Osteoblast (primary cell): ENCODE measurements around the gene LY9. TPM values are rescaled to one million over a fixed set of nuclear protein-coding genes. Genes with fewer than 3 reads are reported as not detected.

Source experiments
- DNase-seq: peaks from one replicate; pipeline ENCODE4 v3.0.0; 2011; ENCODE audit warnings: low spot score, mixed read lengths; ENCODE audit not compliant: insufficient read length; ENCODE audit errors: missing footprints
- H2AFZ ChIP-seq: 2 replicates; pipeline ENCODE4 v1.6.0; 2011; ENCODE audit warnings: mild to moderate bottlenecking, low read length
- H3K27ac ChIP-seq: 2 replicates; pipeline ENCODE4 v1.5.1; 2011; ENCODE audit warnings: mild to moderate bottlenecking, low read depth, low read length, moderate library complexity
- H3K27me3 ChIP-seq: 2 replicates; pipeline ENCODE4 v1.6.0; 2012; ENCODE audit warnings: mild to moderate bottlenecking, control low read depth, inconsistent platforms, low read length, moderate library complexity; ENCODE audit not compliant: insufficient read depth
- H3K36me3 ChIP-seq: 2 replicates; pipeline ENCODE4 v1.5.1; 2011; ENCODE audit warnings: mild to moderate bottlenecking, low read length, control low read depth, moderate library complexity; ENCODE audit not compliant: insufficient read depth
- H3K4me1 ChIP-seq: 2 replicates; pipeline ENCODE4 v1.5.1; 2011; ENCODE audit warnings: mild to moderate bottlenecking, low read length, control low read depth, moderate library complexity; ENCODE audit not compliant: insufficient read depth
- H3K4me2 ChIP-seq: 2 replicates; pipeline ENCODE4 v1.6.0; 2011; ENCODE audit warnings: mild to moderate bottlenecking, low read length; ENCODE audit not compliant: insufficient read depth
- H3K4me3 ChIP-seq: fragments of 200-600 bp; sonication (generic); 3 replicates; pipeline ENCODE4 v1.5.1; 2012; ENCODE audit warnings: mild to moderate bottlenecking, low read length, inconsistent platforms; ENCODE audit not compliant: insufficient read depth
- H3K79me2 ChIP-seq: 2 replicates; pipeline ENCODE4 v1.6.0; 2012; ENCODE audit warnings: mild to moderate bottlenecking, low read length, control low read depth, inconsistent platforms; ENCODE audit not compliant: insufficient read depth
- H3K9me3 ChIP-seq: 2 replicates; pipeline ENCODE4 v1.5.1; 2011; ENCODE audit warnings: low read depth, low read length, control low read depth
- H4K20me1 ChIP-seq: 2 replicates; pipeline ENCODE4 v1.6.0; 2012; ENCODE audit warnings: mild to moderate bottlenecking, low read length, control low read depth; ENCODE audit not compliant: insufficient read depth
- total RNA-seq: library from RNA; depleted of rRNA; stranded (reverse); fragments of >200 nt; gene quantifications from 2 replicates; pipeline ENCODE4 v1.2.3, GENCODE V29; 2012
- TF ChIP-seq, protein P1 (sequence below): IDR thresholded peaks from 2 replicates; pipeline ENCODE4 v1.5.1; 2011; ENCODE audit warnings: mild to moderate bottlenecking, low read depth, low read length, moderate library complexity; ENCODE audit errors: extremely low read depth

The LY9 gene
- total RNA-seq, 1 donor, result not detected

- H3K36me3 ChIP-seq, result no peaks in the 10 kb centered on the region
- no peaks in the 10 kb centered on the region for H3K4me1 ChIP-seq
- no peak overlapping the region for H2AFZ ChIP-seq
- no peak overlapping the region for H3K27ac ChIP-seq
- no peaks in the 10 kb centered on the region for H3K27me3 ChIP-seq
- H3K4me3 ChIP-seq, result no peak overlapping the region
- TF ChIP-seq, protein P1, sequence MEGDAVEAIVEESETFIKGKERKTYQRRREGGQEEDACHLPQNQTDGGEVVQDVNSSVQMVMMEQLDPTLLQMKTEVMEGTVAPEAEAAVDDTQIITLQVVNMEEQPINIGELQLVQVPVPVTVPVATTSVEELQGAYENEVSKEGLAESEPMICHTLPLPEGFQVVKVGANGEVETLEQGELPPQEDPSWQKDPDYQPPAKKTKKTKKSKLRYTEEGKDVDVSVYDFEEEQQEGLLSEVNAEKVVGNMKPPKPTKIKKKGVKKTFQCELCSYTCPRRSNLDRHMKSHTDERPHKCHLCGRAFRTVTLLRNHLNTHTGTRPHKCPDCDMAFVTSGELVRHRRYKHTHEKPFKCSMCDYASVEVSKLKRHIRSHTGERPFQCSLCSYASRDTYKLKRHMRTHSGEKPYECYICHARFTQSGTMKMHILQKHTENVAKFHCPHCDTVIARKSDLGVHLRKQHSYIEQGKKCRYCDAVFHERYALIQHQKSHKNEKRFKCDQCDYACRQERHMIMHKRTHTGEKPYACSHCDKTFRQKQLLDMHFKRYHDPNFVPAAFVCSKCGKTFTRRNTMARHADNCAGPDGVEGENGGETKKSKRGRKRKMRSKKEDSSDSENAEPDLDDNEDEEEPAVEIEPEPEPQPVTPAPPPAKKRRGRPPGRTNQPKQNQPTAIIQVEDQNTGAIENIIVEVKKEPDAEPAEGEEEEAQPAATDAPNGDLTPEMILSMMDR, result no peak
- no peak overlapping the region for H3K4me2 ChIP-seq
- no peaks in the 10 kb centered on the region for H4K20me1 ChIP-seq
- H3K79me2 ChIP-seq, result no peaks in the 10 kb centered on the region
- DNase-seq, result peak; percentile 58
- H3K9me3 ChIP-seq, result no peaks in the 10 kb centered on the region
Observed at GRCh38 chr1:160818207-160818937, 22.4 kb downstream of the LY9 start.

DNA sequence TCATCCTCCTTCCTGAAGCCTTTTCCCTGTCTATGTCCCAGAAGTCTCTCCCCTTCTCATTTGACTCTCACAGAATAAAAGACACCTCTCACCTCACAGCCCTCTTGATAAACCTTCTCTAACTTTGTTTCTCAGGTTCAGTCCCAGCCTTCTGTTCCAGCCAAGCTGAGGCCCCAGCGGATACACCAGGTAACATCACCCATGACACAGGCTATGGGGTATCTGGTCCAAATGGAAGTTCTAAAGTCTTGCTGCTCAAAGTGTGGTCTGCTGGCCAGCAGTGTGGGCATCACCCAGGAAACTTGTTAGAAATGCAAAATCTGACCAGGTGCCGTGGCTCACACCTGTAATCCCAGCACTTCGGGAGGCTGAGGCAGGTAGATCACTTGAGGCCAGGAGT lies 23.2 kb downstream of the LY9 start:
- no peak overlapping the region for H3K4me3 ChIP-seq
- no peak for DNase-seq
- H3K9me3 ChIP-seq, result no peaks in the 10 kb centered on the region
- no peaks in the 10 kb centered on the region for H3K79me2 ChIP-seq
- no peak overlapping the region for H3K4me2 ChIP-seq
- H2AFZ ChIP-seq, result no peak overlapping the region
- H3K36me3 ChIP-seq, result no peaks in the 10 kb centered on the region
- H3K27ac ChIP-seq, result no peak overlapping the region
- no peaks in the 10 kb centered on the region for H3K27me3 ChIP-seq
- no peaks in the 10 kb centered on the region for H3K4me1 ChIP-seq
- TF ChIP-seq, protein P1, result no peak
- H4K20me1 ChIP-seq, result no peaks in the 10 kb centered on the region

DNA sequence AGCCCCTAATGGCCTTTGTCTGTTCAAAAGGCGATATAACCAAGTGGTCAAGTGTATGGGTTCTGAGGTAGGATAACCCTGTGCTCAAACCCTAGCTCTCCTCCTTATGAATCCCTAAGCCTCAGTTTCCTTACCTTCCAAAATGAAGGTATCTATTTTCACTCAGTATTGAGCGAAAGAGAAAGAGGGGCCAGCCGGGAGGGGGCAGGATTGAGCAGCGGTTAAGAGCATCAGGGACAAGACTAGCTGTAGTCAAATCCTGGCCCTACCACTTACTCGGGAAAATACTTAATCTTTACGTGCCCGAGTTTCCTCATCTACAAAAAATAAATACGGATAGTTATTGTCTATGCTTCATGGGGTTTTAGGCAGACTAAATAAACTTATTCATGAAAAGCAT lies 25.7 kb downstream of the LY9 start:
- TF ChIP-seq, protein P1, result peak; percentile 12

DNA sequence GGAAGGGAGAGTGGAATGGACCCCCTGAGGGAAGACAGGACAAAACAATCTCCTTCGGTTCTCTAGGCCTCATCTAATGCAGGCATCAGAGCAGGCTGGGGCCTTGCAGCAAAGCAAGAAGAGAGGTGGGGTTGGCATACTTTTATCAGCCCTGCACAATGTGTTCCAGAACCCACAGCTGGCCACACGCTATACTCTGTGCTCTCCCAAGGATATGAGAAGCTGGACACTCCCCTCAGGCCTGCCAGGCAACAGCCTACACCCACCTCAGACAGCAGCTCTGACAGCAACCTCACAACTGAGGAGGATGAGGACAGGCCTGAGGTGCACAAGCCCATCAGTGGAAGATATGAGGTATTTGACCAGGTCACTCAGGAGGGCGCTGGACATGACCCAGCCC lies 27.3 kb downstream of the LY9 start:
- Histone ChIP-seq H2AFZ (no peak overlapping the region), H3K9me3 (no peaks in the 10 kb centered on the region)

More for the DNA sequence above, 25.7 kb downstream of the LY9 start:
- no peaks in the 10 kb centered on the region for H3K79me2 ChIP-seq
- DNase-seq, result no peak
- H3K4me3 ChIP-seq, result no peak overlapping the region
- H4K20me1 ChIP-seq, result no peaks in the 10 kb centered on the region
- H3K4me2 ChIP-seq, result no peak overlapping the region
- H3K27me3 ChIP-seq, result no peaks in the 10 kb centered on the region
- no peak overlapping the region for H3K27ac ChIP-seq
- no peaks in the 10 kb centered on the region for H3K9me3 ChIP-seq
- no peaks in the 10 kb centered on the region for H3K4me1 ChIP-seq
- no peak overlapping the region for H2AFZ ChIP-seq
- H3K36me3 ChIP-seq, result no peaks in the 10 kb centered on the region

More for the DNA sequence above, 27.3 kb downstream of the LY9 start:
- no peak overlapping the region for H3K4me2 ChIP-seq
- H3K4me1 ChIP-seq, result no peaks in the 10 kb centered on the region
- H3K79me2 ChIP-seq, result no peaks in the 10 kb centered on the region
- H3K4me3 ChIP-seq, result no peak overlapping the region
- TF ChIP-seq, protein P1, result no peak
- no peaks in the 10 kb centered on the region for H3K27me3 ChIP-seq
- H4K20me1 ChIP-seq, result no peaks in the 10 kb centered on the region
- no peak for DNase-seq
- no peak overlapping the region for H3K27ac ChIP-seq
- no peaks in the 10 kb centered on the region for H3K36me3 ChIP-seq
